Ovary (tissue), 3 donors: ENCODE measurements around the gene MAP2K7.

Experiments used
- POLR2A ChIP-seq: fragments of 450-650 bp; IDR thresholded peaks from one replicate; pipeline ENCODE4 v1.6.1; 2017; ENCODE audit warnings: antibody characterized with exemption, mild to moderate bottlenecking, moderate library complexity
- TF ChIP-seq, protein P1 (sequence below), 3 donors: fragments of 450-650 bp in 2 of 3; fragments of 200-600 bp in 1 of 3; IDR thresholded peaks; one replicate each; pipeline versions ENCODE4 v1.5.1 to v1.8.0; 2016 to 2022; ENCODE audit warnings: antibody characterized with exemption in 3 of 3, mild to moderate bottlenecking in 1 of 3
- donor health status: DM: no; HTN: no; CAD: no.

DNA sequence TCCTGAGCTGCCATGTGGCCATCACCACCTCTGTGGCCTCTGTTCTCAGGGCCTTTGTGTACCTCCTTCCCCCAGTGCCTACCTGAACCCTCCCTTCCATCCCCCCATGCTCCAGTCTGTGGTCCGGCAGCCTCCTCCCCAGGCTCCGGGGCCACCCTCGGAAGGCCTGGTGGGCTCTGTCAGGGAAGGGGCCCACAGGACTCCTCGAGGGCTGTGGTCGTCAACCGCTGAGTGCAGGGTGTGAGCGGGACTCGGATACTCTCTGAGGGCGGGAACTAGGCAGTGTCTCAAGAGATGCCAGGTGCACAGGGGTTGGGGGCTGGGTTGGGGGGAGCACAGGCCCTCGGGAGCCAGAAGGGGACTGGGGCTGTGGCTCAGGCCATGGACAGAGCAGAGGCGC lies 3.9 kb downstream of the MAP2K7 start:
- TF ChIP-seq, protein P1, sequence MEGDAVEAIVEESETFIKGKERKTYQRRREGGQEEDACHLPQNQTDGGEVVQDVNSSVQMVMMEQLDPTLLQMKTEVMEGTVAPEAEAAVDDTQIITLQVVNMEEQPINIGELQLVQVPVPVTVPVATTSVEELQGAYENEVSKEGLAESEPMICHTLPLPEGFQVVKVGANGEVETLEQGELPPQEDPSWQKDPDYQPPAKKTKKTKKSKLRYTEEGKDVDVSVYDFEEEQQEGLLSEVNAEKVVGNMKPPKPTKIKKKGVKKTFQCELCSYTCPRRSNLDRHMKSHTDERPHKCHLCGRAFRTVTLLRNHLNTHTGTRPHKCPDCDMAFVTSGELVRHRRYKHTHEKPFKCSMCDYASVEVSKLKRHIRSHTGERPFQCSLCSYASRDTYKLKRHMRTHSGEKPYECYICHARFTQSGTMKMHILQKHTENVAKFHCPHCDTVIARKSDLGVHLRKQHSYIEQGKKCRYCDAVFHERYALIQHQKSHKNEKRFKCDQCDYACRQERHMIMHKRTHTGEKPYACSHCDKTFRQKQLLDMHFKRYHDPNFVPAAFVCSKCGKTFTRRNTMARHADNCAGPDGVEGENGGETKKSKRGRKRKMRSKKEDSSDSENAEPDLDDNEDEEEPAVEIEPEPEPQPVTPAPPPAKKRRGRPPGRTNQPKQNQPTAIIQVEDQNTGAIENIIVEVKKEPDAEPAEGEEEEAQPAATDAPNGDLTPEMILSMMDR (IDR thresholded peaks at IDR 0.05): no peak
- no peak for TF ChIP-seq POLR2A
